PC-9 (cell line): Measurements from ENCODE around the gene ALX4. TPM values are rescaled to one million over a fixed set of nuclear protein-coding genes. Genes with fewer than 3 reads are reported as not detected.

Source experiments
- BruUV-seq: library from RNA; stranded (reverse); fragments of 400-500 nt; replicated peaks from 2 replicates; lab custom pipeline; 2021; lab: Mats Ljungman, UMichigan
- CTCF ChIA-PET: fragments of 300-600 bp; sonication (Branson Sonifier 250); formaldehyde crosslinking; loops from one replicate; lab custom pipeline; 2022; ENCODE audit warnings: antibody characterized with exemption; lab: Charles Lee
- POLR2A ChIA-PET: fragments of 300-600 bp; sonication (Branson Sonifier 250); formaldehyde crosslinking; loops from one replicate; lab custom pipeline; 2022; ENCODE audit warnings: antibody characterized with exemption; ENCODE audit not compliant: unreplicated experiment; lab: Charles Lee
- DNase-seq, 2 experiments: peaks; one replicate each; pipeline versions ENCODE4 v3.0.0 to v3.0.0-alpha.2; 2015 to 2022; ENCODE audit warnings: mixed read lengths in 1 of 2
- H2AFZ ChIP-seq: fragments of 200-600 bp; sonication (generic); 2 replicates; pipeline ENCODE4 v1.8.1; 2017; ENCODE audit warnings: antibody characterized with exemption
- H3F3A ChIP-seq: fragments of 200-600 bp; sonication (generic); 2 replicates; pipeline ENCODE4 v1.8.1; 2017; ENCODE audit warnings: antibody characterized with exemption, mild to moderate bottlenecking, low read depth; ENCODE audit not compliant: insufficient read depth
- H3K27ac ChIP-seq: fragments of 200-600 bp; sonication (generic); 2 replicates; pipeline ENCODE4 v1.6.1; 2016; ENCODE audit warnings: mixed run types
- H3K27me3 ChIP-seq: fragments of 200-600 bp; sonication (generic); 2 replicates; pipeline ENCODE4 v1.6.1; 2016; ENCODE audit warnings: low read depth, mixed run types; ENCODE audit not compliant: insufficient read depth
- H3K36me3 ChIP-seq: fragments of 200-600 bp; sonication (generic); 2 replicates; pipeline ENCODE4 v1.6.1; 2016; ENCODE audit warnings: low read depth, mixed run types
- H3K4me1 ChIP-seq: fragments of 200-600 bp; sonication (generic); replicated peaks from 2 replicates; pipeline ENCODE4 v1.6.1; 2016; ENCODE audit warnings: mixed run types; ENCODE audit not compliant: insufficient read depth
- H3K4me2 ChIP-seq: fragments of 200-600 bp; sonication (generic); 2 replicates; pipeline ENCODE4 v1.6.1; 2017; ENCODE audit warnings: mixed run types
- H3K4me3 ChIP-seq: fragments of 200-600 bp; sonication (generic); 2 replicates; pipeline ENCODE4 v1.6.1; 2016; ENCODE audit warnings: mixed run types
- H3K79me2 ChIP-seq: fragments of 200-600 bp; sonication (generic); 2 replicates; pipeline ENCODE4 v1.6.1; 2017; ENCODE audit warnings: low read depth, mixed run types
- H3K9me2 ChIP-seq: fragments of 200-600 bp; sonication (generic); 2 replicates; pipeline ENCODE4 v1.8.1; 2017; ENCODE audit warnings: mild to moderate bottlenecking; ENCODE audit not compliant: insufficient read depth
- H3K9me3 ChIP-seq: fragments of 200-600 bp; sonication (generic); 2 replicates; pipeline ENCODE4 v1.8.1; 2016; ENCODE audit warnings: low read depth; ENCODE audit not compliant: insufficient read depth
- H4K20me1 ChIP-seq: fragments of 200-600 bp; sonication (generic); 2 replicates; pipeline ENCODE4 v1.8.1; 2017; ENCODE audit not compliant: insufficient read depth
- EZH2 ChIP-seq: fragments of 200-600 bp; sonication (generic); IDR thresholded peaks from 2 replicates; pipeline ENCODE4 v1.8.0; 2017; ENCODE audit warnings: antibody characterized with exemption, low read depth
- intact Hi-C: fragments of 100-400 bp; cut with micrococcal nuclease; formaldehyde crosslinking; loops from one replicate; pipeline ENCODE4 v1.10.0; 2022; ENCODE audit not compliant: unreplicated experiment
- total RNA-seq: library from RNA; stranded (reverse); gene quantifications from 2 replicates; pipeline ENCODE4 v1.2.3, GENCODE V29; 2021
- TF ChIP-seq, protein P1 (sequence below): fragments of 200-600 bp; sonication (generic); conservative IDR thresholded peaks from 2 replicates; pipeline ENCODE4 v1.6.1; 2017; ENCODE audit warnings: mixed run types, antibody characterized with exemption, mild to moderate bottlenecking, moderate library complexity

Gene ALX4
- total RNA-seq, 1 experiment from 2014 or later, result not detected

DNA sequence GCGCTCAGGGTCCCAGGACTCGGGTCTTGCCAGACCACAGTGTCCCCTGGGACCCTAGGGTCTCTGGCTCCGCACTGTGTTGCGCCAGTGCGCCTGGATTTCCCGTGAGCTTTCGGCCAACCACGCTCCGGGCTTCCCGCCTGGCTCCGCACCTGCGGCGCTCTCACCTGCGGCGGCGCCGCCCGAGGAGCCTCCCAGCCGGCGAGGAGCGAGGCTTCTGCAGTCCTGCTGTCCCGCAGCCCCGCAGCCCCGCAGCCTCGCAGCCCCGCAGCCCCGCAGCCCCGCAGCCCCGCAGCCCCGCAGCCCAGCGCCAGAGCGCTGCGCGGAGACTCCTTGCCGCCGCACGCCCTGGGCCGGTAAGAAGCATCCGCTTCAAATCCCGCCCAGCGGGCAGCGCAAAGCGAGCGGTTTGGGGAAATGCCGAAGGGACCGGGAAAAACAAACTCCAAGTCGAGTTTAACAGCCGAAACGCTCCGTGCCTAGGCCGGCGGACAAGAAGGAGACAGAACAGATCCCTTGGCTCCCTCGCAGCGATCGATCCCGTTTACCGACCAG lies 939 bp downstream of the ALX4 start:
- no peaks in the 10 kb centered on the region for H3K36me3 ChIP-seq
- no peak for DNase-seq
- no peaks in the 10 kb centered on the region for H4K20me1 ChIP-seq
- H3F3A ChIP-seq, result 0 out of 2 replicates have a peak, but pooled peaks cover 5% of the 10 kb centered on the region
- BruUV-seq, result no TSS peak
- H2AFZ ChIP-seq, result no peak overlapping the region
- no peaks in the 10 kb centered on the region for H3K4me1 ChIP-seq
- H3K27ac ChIP-seq, result no peak overlapping the region
- no peaks in the 10 kb centered on the region for H3K9me2 ChIP-seq
- no peaks in the 10 kb centered on the region for H3K79me2 ChIP-seq
- intact Hi-C loops, result no loop called here
- H3K27me3 ChIP-seq, result peaks cover 24% of the 10 kb centered on the region
- H3K4me3 ChIP-seq, result no peak overlapping the region
- ChIA-PET POLR2A (no interaction called here), CTCF (no interaction called here)
- no peak overlapping the region for H3K4me2 ChIP-seq
- H3K9me3 ChIP-seq, result no peaks in the 10 kb centered on the region
- TF ChIP-seq, protein P1, sequence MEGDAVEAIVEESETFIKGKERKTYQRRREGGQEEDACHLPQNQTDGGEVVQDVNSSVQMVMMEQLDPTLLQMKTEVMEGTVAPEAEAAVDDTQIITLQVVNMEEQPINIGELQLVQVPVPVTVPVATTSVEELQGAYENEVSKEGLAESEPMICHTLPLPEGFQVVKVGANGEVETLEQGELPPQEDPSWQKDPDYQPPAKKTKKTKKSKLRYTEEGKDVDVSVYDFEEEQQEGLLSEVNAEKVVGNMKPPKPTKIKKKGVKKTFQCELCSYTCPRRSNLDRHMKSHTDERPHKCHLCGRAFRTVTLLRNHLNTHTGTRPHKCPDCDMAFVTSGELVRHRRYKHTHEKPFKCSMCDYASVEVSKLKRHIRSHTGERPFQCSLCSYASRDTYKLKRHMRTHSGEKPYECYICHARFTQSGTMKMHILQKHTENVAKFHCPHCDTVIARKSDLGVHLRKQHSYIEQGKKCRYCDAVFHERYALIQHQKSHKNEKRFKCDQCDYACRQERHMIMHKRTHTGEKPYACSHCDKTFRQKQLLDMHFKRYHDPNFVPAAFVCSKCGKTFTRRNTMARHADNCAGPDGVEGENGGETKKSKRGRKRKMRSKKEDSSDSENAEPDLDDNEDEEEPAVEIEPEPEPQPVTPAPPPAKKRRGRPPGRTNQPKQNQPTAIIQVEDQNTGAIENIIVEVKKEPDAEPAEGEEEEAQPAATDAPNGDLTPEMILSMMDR, result no peak
- TF ChIP-seq EZH2, result no peak

DNA sequence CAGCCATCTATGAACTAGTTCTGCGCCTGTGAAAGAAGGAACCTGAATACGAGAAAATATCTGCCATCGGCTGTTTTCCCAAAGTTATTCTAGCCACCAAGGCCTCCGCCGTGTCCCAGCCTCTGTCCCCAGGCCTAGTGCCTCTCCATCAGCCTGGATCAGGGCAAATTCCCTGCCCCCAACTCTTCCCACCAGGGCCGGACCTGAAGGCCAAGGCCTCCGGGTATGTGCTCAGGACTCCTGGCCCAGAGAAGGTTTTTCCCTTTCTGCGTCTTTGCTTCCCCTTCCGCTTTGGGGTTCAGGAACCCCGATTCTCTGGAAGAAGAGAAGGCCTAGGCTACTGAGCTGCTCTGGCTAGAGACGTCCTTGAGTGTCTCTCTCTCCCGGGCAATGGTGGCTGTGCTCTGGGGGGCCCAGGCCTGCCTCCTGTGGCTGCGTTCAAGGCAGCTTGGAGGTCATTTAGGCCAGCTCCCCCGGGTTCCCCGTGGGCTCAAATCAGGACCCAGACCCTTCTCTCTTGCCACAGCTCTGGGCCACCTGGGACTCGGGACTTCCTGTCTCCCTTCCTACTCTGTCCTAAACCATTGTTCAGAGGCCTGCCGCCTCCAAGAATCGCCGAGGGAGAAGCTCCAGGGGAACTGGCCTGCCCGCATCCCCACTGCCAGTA lies 1.6 kb downstream of the ALX4 start:
- Histone ChIP-seq H3K36me3 (no peaks in the 10 kb centered on the region), H2AFZ (no peak overlapping the region), H3K9me2 (no peaks in the 10 kb centered on the region), H3F3A (0 out of 2 replicates have a peak, but pooled peaks cover 5% of the 10 kb centered on the region), H4K20me1 (no peaks in the 10 kb centered on the region), H3K4me1 (no peaks in the 10 kb centered on the region), H3K9me3 (no peaks in the 10 kb centered on the region), H3K4me2 (no peak overlapping the region), H3K27me3 (peaks cover 18% of the 10 kb centered on the region; the same call in 1 of the 2 replicates), H3K4me3 (no peak overlapping the region), H3K79me2 (no peaks in the 10 kb centered on the region), H3K27ac (no peak overlapping the region)
- BruUV-seq, result no TSS peak
- intact Hi-C loops, result no loop called here
- POLR2A ChIA-PET, result no interaction called here
- DNase-seq, result no peak
- TF ChIP-seq, protein P1, result no peak
- no peak for TF ChIP-seq EZH2
- CTCF ChIA-PET, result no interaction called here

DNA sequence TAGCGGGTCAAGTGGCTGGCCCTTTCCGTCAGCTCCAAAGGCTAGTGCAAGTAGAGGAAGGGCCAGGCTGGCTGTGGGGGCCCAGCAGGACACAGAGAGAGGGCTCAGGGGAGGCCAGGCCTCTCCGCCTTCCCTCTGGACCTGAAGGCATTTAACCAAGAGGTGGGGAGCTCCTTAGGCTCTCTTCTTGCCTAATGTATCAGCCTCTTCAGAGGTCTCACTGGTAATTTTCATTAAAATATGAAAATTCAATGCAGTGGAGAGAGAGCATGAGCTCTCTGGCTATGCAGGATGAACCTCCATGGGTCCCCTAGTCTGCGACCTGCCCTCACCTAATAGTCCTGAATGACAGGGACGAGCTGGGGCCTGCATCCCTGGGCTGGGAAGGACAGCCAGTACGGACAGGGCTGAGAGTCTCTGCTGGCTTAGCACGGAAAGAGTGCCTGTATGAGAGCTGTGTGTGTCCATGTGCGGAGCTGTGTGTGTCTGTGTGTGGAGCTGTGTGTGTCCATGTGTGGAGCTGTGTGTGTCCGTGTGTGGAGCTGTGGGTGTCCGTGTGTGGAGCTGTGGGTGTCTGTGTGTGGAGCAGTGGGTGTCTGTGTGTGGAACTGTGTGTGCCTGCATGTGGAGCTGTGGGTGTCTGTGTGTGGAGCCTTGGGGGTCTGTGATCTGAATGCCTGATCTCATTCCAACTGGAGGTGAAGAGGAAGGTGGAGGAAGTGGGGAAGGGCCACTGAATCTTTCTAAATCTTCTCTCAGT lies 2.4 kb downstream of the ALX4 start:
- H3K27me3 ChIP-seq, result peaks cover 13% of the 10 kb centered on the region; the same call in 1 of the 2 replicates
- H3K27ac ChIP-seq, result no peak overlapping the region
- H3K9me3 ChIP-seq, result no peaks in the 10 kb centered on the region
- no peaks in the 10 kb centered on the region for H3K79me2 ChIP-seq
- no peak overlapping the region for H2AFZ ChIP-seq
- H3F3A ChIP-seq, result no peaks in the 10 kb centered on the region
- H3K36me3 ChIP-seq, result no peaks in the 10 kb centered on the region
- no peaks in the 10 kb centered on the region for H4K20me1 ChIP-seq
- no peak overlapping the region for H3K4me2 ChIP-seq
- ChIA-PET POLR2A (no interaction called here), CTCF (no interaction called here)
- H3K9me2 ChIP-seq, result no peaks in the 10 kb centered on the region
- BruUV-seq, result no TSS peak
- peaks cover 1% of the 10 kb centered on the region for H3K4me1 ChIP-seq
- no peak overlapping the region for H3K4me3 ChIP-seq
- TF ChIP-seq, protein P1, result no peak
- TF ChIP-seq EZH2, result no peak
- intact Hi-C loops, result no loop called here
- DNase-seq, result no peak
